Measurements from ENCODE around the gene RNF222. TPM values are rescaled to one million over a fixed set of nuclear protein-coding genes. Genes with fewer than 3 reads are reported as not detected.

Gene RNF222
- polyA plus RNA-seq, 2 of the 4 experiments (the other 2 are of a cell fraction), result not detected

DNA sequence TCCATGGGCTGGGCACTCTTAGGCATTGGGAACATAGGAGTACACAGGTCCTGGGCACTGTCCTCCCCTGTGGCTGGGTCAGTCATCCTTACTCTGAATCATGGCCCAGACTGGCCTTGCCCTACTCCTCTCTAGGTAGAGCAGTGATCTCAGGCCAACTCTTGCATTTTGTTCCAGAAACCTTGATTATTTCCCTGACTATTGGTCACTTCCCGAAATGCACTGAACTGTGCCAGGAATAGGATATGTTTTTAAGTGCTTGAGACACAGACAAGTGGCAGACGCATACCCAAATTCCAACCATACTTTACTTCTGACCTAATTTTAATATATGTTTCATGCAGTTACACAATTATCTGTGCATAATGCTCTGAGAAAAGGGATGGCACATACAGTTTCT lies 31.4 kb downstream of the RNF222 start (continued):
- no peak for TF ChIP-seq NFE2L2 (conservative IDR thresholded peaks at IDR 0.05; ENCODE audit: low read length)
- TF ChIP-seq JUN (IDR thresholded peaks at IDR 0.05), result no peak
- no peak for TF ChIP-seq CBX8 (IDR thresholded peaks at IDR 0.05)
- TF ChIP-seq HDAC2 (IDR thresholded peaks at IDR 0.05), result no peak

GRCh38 chr17:8365143-8365542 lies 32.5 kb downstream of the RNF222 start:
- Histone ChIP-seq H3K4me3 (no peak overlapping the region), H3K27ac (no peak overlapping the region), H3K4me2 (no peak overlapping the region), H3K9me3 (no peaks in the 10 kb centered on the region), H3K4me1 (peaks cover 9% of the 10 kb centered on the region)
- POLR2A ChIA-PET, result no interaction called here
- DNase-seq (ENCODE audit: low read depth in 1 of 2, low spot score in 1 of 2) (no peak), FAIRE-seq (no peak), ATAC-seq (peak in 1 of 2 experiments; percentile 20; a peak in 1 of 6 replicates)
- TF ChIP-seq, protein P1, sequence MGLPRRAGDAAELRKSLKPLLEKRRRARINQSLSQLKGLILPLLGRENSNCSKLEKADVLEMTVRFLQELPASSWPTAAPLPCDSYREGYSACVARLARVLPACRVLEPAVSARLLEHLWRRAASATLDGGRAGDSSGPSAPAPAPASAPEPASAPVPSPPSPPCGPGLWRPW (IDR thresholded peaks at IDR 0.05), result no peak
- TF ChIP-seq FOSB (CRISPR knock-in tag; IDR thresholded peaks at IDR 0.05), result no peak
- TF ChIP-seq CBX2 (IDR thresholded peaks at IDR 0.05; ENCODE audit: borderline replicate concordance, low read depth), result no peak
- TF ChIP-seq TFCP2L1 (CRISPR knock-in tag; IDR thresholded peaks at IDR 0.05), result no peak
- TF ChIP-seq NPAS2 (CRISPR knock-in tag; IDR thresholded peaks at IDR 0.05; ENCODE audit: borderline replicate concordance), result no peak
- no peak for TF ChIP-seq ZFP36 (IDR thresholded peaks at IDR 0.05; ENCODE audit: borderline replicate concordance, partially characterized antibody)
- TF ChIP-seq ELK1 (IDR thresholded peaks at IDR 0.05; ENCODE audit: low read depth, low read length), result no peak
- TF ChIP-seq CTCF (IDR thresholded peaks at IDR 0.05), result no peak
- no peak for TF ChIP-seq RCOR1 (IDR thresholded peaks at IDR 0.05; ENCODE audit: low read depth, low read length)
- no peak for TF ChIP-seq HOXB13 (CRISPR knock-in tag; IDR thresholded peaks at IDR 0.05; ENCODE audit: low read depth)
- TF ChIP-seq CEBPB (IDR thresholded peaks at IDR 0.05), result no peak
- TF ChIP-seq ESRRA (IDR thresholded peaks at IDR 0.05; ENCODE audit: borderline replicate concordance, low read length), result no peak
- 86% methylated on average over 1 of the region's 1 CpG for WGBS (ENCODE audit: missing lambda C conversion rate)
- CTCF ChIA-PET, result interaction anchor here (1.6 kb wide), 1 partner anchor 12 kb away, joined by 6 read pairs; the partner anchor contains the start of gene KRABD2

DNA sequence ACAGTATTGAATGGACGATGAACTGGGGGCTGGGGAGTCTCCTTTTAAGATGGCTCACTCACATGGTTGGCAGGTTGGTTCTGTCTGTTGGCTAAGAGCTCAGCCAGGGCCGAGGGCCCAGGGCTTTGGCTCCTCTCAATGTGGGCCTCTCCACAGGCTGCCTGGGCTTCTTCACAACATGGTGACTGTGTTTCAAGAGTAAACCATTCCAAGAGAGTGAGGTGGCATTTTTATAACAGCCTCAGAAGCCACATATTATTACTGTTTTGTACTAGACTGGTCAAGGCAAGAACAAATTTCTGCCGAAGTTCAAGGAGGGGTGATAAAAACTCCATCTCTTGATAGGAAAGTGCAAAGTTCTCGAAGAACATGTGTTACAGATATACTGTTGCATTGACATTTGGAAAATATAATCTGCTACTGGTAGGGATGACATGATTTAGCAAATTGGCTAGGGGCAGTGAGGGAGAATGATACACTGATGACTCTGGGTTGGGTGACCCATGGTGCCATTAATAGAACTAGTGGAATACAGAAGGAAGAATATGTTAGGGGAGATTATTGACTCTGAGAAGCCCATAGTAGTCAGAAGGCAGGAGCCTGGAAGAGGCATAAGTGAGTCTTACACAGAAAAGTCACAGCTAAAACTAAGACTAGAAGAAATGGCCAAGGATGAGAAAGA lies 34.8 kb downstream of the RNF222 start:
- ATAC-seq (no peak), DNase-seq (ENCODE audit: low read depth in 1 of 2, low spot score in 1 of 2) (no peak), FAIRE-seq (no peak)
- Histone ChIP-seq H3K4me3 (no peak overlapping the region), H3K9me3 (no peaks in the 10 kb centered on the region), H3K4me2 (no peak overlapping the region), H3K4me1 (peaks cover 15% of the 10 kb centered on the region), H3K27ac (no peak overlapping the region)
- CTCF ChIA-PET, result interaction anchor here (0.6 to 2.1 kb wide), 7 partner anchors 13 to 285 kb away, joined by 3 to 7 read pairs (median 3); partner anchors contain the start of genes KRABD2 and RPL26
- 82% methylated on average over 4 of the region's 4 CpGs for WGBS (ENCODE audit: missing lambda C conversion rate)
- POLR2A ChIA-PET, result interaction anchor here (0.9 to 1.1 kb wide), 2 partner anchors 14 to 68 kb away, joined by 3 to 4 read pairs; partner anchors contain the start of genes KRABD2 and SLC25A35
- TF ChIP-seq BHLHE40 (IDR thresholded peaks at IDR 0.05; ENCODE audit: low read depth, low read length), result no peak
- TF ChIP-seq ZC3H11A (IDR thresholded peaks at IDR 0.05), result no peak
- no peak for TF ChIP-seq KDM5A (IDR thresholded peaks at IDR 0.05)
- TF ChIP-seq HOXB5 (CRISPR knock-in tag; IDR thresholded peaks at IDR 0.05), result no peak
- TF ChIP-seq, protein P2, sequence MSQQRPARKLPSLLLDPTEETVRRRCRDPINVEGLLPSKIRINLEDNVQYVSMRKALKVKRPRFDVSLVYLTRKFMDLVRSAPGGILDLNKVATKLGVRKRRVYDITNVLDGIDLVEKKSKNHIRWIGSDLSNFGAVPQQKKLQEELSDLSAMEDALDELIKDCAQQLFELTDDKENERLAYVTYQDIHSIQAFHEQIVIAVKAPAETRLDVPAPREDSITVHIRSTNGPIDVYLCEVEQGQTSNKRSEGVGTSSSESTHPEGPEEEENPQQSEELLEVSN (IDR thresholded peaks at IDR 0.05; ENCODE audit: borderline replicate concordance, low read depth), result no peak
